Measurements from ENCODE around the gene CATSPERD. TPM values are rescaled to one million over a fixed set of nuclear protein-coding genes. Genes with fewer than 3 reads are reported as not detected.
"Not testable (repeated sequence)": the region's sequence is repeated elsewhere in the genome, so short reads cannot be mapped to it uniquely, and the experiment has no call there.

Gene CATSPERD
- total and polyA plus RNA-seq, 4 donors = not detected

DNA sequence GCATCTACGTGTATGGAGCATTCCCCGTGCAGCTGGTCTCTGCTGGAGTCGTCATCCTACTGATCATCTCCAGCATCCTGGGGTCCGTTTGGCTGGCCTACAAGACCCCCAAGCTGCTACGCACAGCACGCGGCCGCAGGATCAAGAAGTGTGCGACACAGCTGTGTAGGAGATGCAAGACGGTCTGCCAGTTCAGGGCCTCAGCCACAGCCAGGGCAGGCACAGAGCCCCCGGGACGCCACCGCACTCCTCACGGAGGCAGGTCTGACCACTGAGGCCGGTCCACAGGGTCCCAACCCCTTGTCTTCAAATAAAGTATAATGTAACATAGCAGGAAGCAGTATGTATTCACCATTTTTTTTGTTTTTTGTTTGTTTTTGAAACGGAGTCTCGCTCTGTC, 58.0 kb downstream of the CATSPERD start:
- H3K4me3 ChIP-seq (ENCODE audit: low read depth in 1 of 3, low read length in 3 of 3) = no peak overlapping the region
- H3K36me3 ChIP-seq (ENCODE audit: control insufficient read depth in 4 of 4, insufficient read depth in 3 of 4, low read depth in 1 of 4, low read length in 3 of 4) = no peaks in the 10 kb centered on the region
- no peaks in the 10 kb centered on the region for H3K4me1 ChIP-seq (ENCODE audit: control insufficient read depth in 4 of 4, insufficient read depth in 4 of 4, low read length in 3 of 4)
- WGBS = 89% methylated on average over 17 of the region's 17 CpGs
- H3K27ac ChIP-seq (ENCODE audit: low read depth in 1 of 2, low read length in 2 of 2) = no peak overlapping the region
- H3K27me3 ChIP-seq (ENCODE audit: control insufficient read depth in 4 of 4, insufficient read depth in 4 of 4, low read length in 3 of 4) = no peaks in the 10 kb centered on the region
- H3K9ac ChIP-seq (ENCODE audit: low read depth in 1 of 2, low read length in 2 of 2) = no peak overlapping the region
- DNase-seq (ENCODE audit: low spot score) = no peak
- H3K9me3 ChIP-seq (ENCODE audit: control insufficient read depth in 4 of 4, low read length in 3 of 4) = no peaks in the 10 kb centered on the region
- TF ChIP-seq EGR1 (IDR thresholded peaks at IDR 0.05; ENCODE audit: low read depth in 2 of 2) (no peak), FOXA1 (IDR thresholded peaks at IDR 0.05) (no peak), RAD21 (IDR thresholded peaks at IDR 0.05) (no peak), CTCF (IDR thresholded peaks at IDR 0.05; ENCODE audit: low read depth, low read length, missing input control) (no peak), JUND (IDR thresholded peaks at IDR 0.05) (no peak), RXRA (IDR thresholded peaks at IDR 0.05) (no peak)
- TF ChIP-seq, protein P1, sequence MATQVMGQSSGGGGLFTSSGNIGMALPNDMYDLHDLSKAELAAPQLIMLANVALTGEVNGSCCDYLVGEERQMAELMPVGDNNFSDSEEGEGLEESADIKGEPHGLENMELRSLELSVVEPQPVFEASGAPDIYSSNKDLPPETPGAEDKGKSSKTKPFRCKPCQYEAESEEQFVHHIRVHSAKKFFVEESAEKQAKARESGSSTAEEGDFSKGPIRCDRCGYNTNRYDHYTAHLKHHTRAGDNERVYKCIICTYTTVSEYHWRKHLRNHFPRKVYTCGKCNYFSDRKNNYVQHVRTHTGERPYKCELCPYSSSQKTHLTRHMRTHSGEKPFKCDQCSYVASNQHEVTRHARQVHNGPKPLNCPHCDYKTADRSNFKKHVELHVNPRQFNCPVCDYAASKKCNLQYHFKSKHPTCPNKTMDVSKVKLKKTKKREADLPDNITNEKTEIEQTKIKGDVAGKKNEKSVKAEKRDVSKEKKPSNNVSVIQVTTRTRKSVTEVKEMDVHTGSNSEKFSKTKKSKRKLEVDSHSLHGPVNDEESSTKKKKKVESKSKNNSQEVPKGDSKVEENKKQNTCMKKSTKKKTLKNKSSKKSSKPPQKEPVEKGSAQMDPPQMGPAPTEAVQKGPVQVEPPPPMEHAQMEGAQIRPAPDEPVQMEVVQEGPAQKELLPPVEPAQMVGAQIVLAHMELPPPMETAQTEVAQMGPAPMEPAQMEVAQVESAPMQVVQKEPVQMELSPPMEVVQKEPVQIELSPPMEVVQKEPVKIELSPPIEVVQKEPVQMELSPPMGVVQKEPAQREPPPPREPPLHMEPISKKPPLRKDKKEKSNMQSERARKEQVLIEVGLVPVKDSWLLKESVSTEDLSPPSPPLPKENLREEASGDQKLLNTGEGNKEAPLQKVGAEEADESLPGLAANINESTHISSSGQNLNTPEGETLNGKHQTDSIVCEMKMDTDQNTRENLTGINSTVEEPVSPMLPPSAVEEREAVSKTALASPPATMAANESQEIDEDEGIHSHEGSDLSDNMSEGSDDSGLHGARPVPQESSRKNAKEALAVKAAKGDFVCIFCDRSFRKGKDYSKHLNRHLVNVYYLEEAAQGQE (IDR thresholded peaks at IDR 0.05) = no peak
- TF ChIP-seq, protein P2, sequence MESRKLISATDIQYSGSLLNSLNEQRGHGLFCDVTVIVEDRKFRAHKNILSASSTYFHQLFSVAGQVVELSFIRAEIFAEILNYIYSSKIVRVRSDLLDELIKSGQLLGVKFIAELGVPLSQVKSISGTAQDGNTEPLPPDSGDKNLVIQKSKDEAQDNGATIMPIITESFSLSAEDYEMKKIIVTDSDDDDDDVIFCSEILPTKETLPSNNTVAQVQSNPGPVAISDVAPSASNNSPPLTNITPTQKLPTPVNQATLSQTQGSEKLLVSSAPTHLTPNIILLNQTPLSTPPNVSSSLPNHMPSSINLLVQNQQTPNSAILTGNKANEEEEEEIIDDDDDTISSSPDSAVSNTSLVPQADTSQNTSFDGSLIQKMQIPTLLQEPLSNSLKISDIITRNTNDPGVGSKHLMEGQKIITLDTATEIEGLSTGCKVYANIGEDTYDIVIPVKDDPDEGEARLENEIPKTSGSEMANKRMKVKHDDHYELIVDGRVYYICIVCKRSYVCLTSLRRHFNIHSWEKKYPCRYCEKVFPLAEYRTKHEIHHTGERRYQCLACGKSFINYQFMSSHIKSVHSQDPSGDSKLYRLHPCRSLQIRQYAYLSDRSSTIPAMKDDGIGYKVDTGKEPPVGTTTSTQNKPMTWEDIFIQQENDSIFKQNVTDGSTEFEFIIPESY (IDR thresholded peaks at IDR 0.05) = no peak

DNA sequence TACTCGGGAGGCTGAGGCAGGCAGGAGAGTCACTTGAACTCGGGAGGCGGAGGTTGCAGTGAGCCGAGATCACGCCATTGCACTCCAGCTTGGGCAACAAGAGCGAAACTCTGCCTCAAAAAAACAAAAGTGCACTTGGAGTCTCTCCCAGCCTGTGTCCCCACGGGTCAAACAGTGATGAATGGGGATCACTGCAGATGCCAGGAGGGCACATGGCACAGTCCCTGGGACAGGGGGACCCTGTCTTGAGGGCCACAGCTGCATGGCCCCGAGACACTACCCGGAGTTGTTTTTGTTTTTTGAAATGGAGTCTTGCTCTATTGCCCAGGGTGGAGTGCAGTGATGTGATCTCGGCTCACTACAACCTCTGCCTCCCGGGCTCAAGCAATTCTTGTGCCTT, 60.5 kb downstream of the CATSPERD start:
- not testable (repeated sequence) for H3K4me3 ChIP-seq (ENCODE audit: low read depth in 1 of 3, low read length in 3 of 3); H3K4me1 ChIP-seq (ENCODE audit: control insufficient read depth in 4 of 4, insufficient read depth in 4 of 4, low read length in 3 of 4); DNase-seq (ENCODE audit: low spot score); H3K9ac ChIP-seq (ENCODE audit: low read depth in 1 of 2, low read length in 2 of 2); H3K27ac ChIP-seq (ENCODE audit: low read depth in 1 of 2, low read length in 2 of 2); H3K27me3 ChIP-seq (ENCODE audit: control insufficient read depth in 4 of 4, insufficient read depth in 4 of 4, low read length in 3 of 4); H3K9me3 ChIP-seq (ENCODE audit: control insufficient read depth in 4 of 4, low read length in 3 of 4)
- 85% methylated on average over 11 of the region's 11 CpGs for WGBS
- peaks cover 0 to 21% (median 12%) of the 10 kb centered on the region in 4 donors for H3K36me3 ChIP-seq (ENCODE audit: control insufficient read depth in 4 of 4, insufficient read depth in 3 of 4, low read depth in 1 of 4, low read length in 3 of 4)

- WGBS = 84% methylated on average over 9 of the region's 9 CpGs
- no peaks in the 10 kb centered on the region for H3K4me1 ChIP-seq (ENCODE audit: control insufficient read depth in 4 of 4, insufficient read depth in 4 of 4, low read length in 3 of 4)
- no peak overlapping the region for H3K4me3 ChIP-seq (ENCODE audit: low read depth in 1 of 3, low read length in 3 of 3)
- H3K9ac ChIP-seq (ENCODE audit: low read depth in 1 of 2, low read length in 2 of 2) = no peak overlapping the region
- H3K27me3 ChIP-seq (ENCODE audit: control insufficient read depth in 4 of 4, insufficient read depth in 4 of 4, low read length in 3 of 4) = no peaks in the 10 kb centered on the region
- no peak overlapping the region for H3K27ac ChIP-seq (ENCODE audit: low read depth in 1 of 2, low read length in 2 of 2)
- no peaks in the 10 kb centered on the region for H3K9me3 ChIP-seq (ENCODE audit: control insufficient read depth in 4 of 4, low read length in 3 of 4)
- DNase-seq (ENCODE audit: low spot score) = no peak
- TF ChIP-seq TAF1 (conservative IDR thresholded peaks at IDR 0.05) (no peak), MAX (IDR thresholded peaks at IDR 0.05) (no peak), GABPA (IDR thresholded peaks at IDR 0.05 in 1 of 2, conservative IDR thresholded peaks at IDR 0.05 in 1 of 2) (no peak), FOXA2 (IDR thresholded peaks at IDR 0.05) (no peak), SP1 (IDR thresholded peaks at IDR 0.05) (no peak)
- TF ChIP-seq, protein P1 (IDR thresholded peaks at IDR 0.05) = no peak
- TF ChIP-seq, protein P3, sequence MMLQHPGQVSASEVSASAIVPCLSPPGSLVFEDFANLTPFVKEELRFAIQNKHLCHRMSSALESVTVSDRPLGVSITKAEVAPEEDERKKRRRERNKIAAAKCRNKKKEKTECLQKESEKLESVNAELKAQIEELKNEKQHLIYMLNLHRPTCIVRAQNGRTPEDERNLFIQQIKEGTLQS (IDR thresholded peaks at IDR 0.05) = no peak
- TF ChIP-seq, protein P2 (IDR thresholded peaks at IDR 0.05) = no peak
- H3K36me3 ChIP-seq (ENCODE audit: control insufficient read depth in 4 of 4, insufficient read depth in 3 of 4, low read depth in 1 of 4, low read length in 3 of 4) = peaks cover 8 to 35% (median 23%) of the 10 kb centered on the region in 4 donors
Measured at GRCh38 chr19:5782322-5782721, 61.9 kb downstream of the CATSPERD start.

Measured in liver (tissue), 9 donors.